SK-N-MC (cell line): ENCODE data around the gene CHFR.
"Not testable (repeated sequence)": the region's sequence is repeated elsewhere in the genome, so short reads cannot be mapped to it uniquely, and the experiment has no call there.

Experiments used
- DNase-seq: peaks from one replicate; pipeline ENCODE4 v3.0.0-alpha.2; 2011; ENCODE audit warnings: low read depth, low spot score
- H3K27ac ChIP-seq: fragments of 200-600 bp; sonication (generic); 2 replicates; pipeline ENCODE4 v1.5.1; 2016; ENCODE audit warnings: mixed run types
- H3K36me3 ChIP-seq: fragments of 200-600 bp; sonication (generic); 2 replicates; pipeline ENCODE4 v1.6.1; 2017; ENCODE audit warnings: antibody characterized with exemption, low read length, mixed read lengths; ENCODE audit not compliant: insufficient read depth
- H3K4me3 ChIP-seq: fragments of 200-600 bp; sonication (generic); 2 replicates; pipeline ENCODE4 v1.5.1; 2016
- H3K9ac ChIP-seq: fragments of 200-600 bp; sonication (generic); 2 replicates; pipeline ENCODE4 v1.8.0; 2017; ENCODE audit warnings: mixed run types, mixed read lengths; ENCODE audit not compliant: insufficient read length
- H3K9me3 ChIP-seq: fragments of 200-600 bp; sonication (generic); 2 replicates; pipeline ENCODE4 v1.6.1; 2017; ENCODE audit warnings: low read depth, mild to moderate bottlenecking, antibody characterized with exemption, low read length, moderate library complexity, mixed read lengths
- EZH2 ChIP-seq: fragments of 200-600 bp; sonication (generic); IDR thresholded peaks from one replicate; pipeline ENCODE4 v1.6.1; 2017; ENCODE audit warnings: antibody characterized with exemption
- FOXP2 ChIP-seq: optimal IDR thresholded peaks from 2 replicates; pipeline ENCODE3; 2011; ENCODE audit warnings: mild to moderate bottlenecking, moderate library complexity; ENCODE audit not compliant: insufficient read depth; ENCODE audit errors: extremely low read length, control extremely low read depth
- POLR2AphosphoS5 ChIP-seq: IDR thresholded peaks from 2 replicates; pipeline ENCODE4 v1.6.1; 2012; ENCODE audit warnings: mild to moderate bottlenecking, low read depth, low read length, borderline replicate concordance

Gene CHFR

DNA sequence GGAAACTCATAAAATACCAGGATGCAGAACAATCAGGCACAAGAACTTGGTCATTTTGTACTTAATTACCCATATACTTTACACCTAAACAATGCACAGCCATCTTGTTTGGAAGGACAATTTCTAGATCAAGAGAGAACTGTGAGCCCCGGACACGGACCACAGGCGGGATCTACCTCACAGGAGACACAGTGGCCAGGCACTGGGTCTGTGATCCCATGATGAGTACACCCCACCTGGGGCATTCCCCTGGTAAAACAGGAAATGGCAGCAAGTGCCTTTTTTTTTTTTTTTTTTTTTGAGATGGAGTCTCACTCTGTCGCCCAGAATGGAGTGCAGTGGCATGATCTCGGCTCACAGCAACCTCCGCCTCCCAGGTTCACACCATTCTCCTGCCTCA lies 74.0 kb downstream of the CHFR start:
- Histone ChIP-seq H3K9me3 (no peaks in the 10 kb centered on the region), H3K36me3 (peaks cover 32% of the 10 kb centered on the region)

GRCh38 chr12:132812631-132813305 lies 74.6 kb downstream of the CHFR start:
- TF ChIP-seq FOXP2 (no peak), POLR2AphosphoS5 (no peak), EZH2 (no peak)
- Histone ChIP-seq H3K9me3 (no peaks in the 10 kb centered on the region), H3K36me3 (peaks cover 36% of the 10 kb centered on the region), H3K27ac (no peak overlapping the region), H3K9ac (no peak overlapping the region), H3K4me3 (no peak overlapping the region)
- DNase-seq, result no peak

More for the DNA sequence above, 74.0 kb downstream of the CHFR start:
- Histone ChIP-seq H3K4me3 (no peak overlapping the region), H3K9ac (no peak overlapping the region), H3K27ac (no peak overlapping the region)
- no peak for DNase-seq
- TF ChIP-seq EZH2 (no peak), FOXP2 (no peak), POLR2AphosphoS5 (no peak)

- H3K27ac ChIP-seq, H3K4me3 ChIP-seq, DNase-seq, H3K9ac ChIP-seq, H3K9me3 ChIP-seq: not testable (repeated sequence)
- H3K36me3 ChIP-seq, result peaks cover 41% of the 10 kb centered on the region
Measured at GRCh38 chr12:132809391-132809790, 78.0 kb downstream of the CHFR start.

- Histone ChIP-seq H3K27ac (no peak overlapping the region), H3K4me3 (no peak overlapping the region), H3K36me3 (peaks cover 45% of the 10 kb centered on the region), H3K9ac (no peak overlapping the region), H3K9me3 (no peaks in the 10 kb centered on the region)
- DNase-seq, result no peak
- TF ChIP-seq EZH2, result no peak
- no peak for TF ChIP-seq FOXP2
- TF ChIP-seq POLR2AphosphoS5, result no peak
Measured at GRCh38 chr12:132807295-132808092, 79.9 kb downstream of the CHFR start.

- TF ChIP-seq POLR2AphosphoS5 (no peak), FOXP2 (no peak), EZH2 (no peak)
- Histone ChIP-seq H3K36me3 (peaks cover 45% of the 10 kb centered on the region), H3K9me3 (no peaks in the 10 kb centered on the region), H3K4me3 (no peak overlapping the region), H3K9ac (no peak overlapping the region), H3K27ac (no peak overlapping the region)
- no peak for DNase-seq
Measured at GRCh38 chr12:132806857-132807256, 80.5 kb downstream of the CHFR start.

GRCh38 chr12:132804426-132804861 lies 83.0 kb downstream of the CHFR start:
- Histone ChIP-seq H3K4me3 (no peak overlapping the region), H3K36me3 (peaks cover 61% of the 10 kb centered on the region), H3K9me3 (no peaks in the 10 kb centered on the region), H3K27ac (no peak overlapping the region), H3K9ac (no peak overlapping the region)
- DNase-seq, result no peak
- TF ChIP-seq POLR2AphosphoS5, result no peak
- no peak for TF ChIP-seq EZH2
- no peak for TF ChIP-seq FOXP2

DNA sequence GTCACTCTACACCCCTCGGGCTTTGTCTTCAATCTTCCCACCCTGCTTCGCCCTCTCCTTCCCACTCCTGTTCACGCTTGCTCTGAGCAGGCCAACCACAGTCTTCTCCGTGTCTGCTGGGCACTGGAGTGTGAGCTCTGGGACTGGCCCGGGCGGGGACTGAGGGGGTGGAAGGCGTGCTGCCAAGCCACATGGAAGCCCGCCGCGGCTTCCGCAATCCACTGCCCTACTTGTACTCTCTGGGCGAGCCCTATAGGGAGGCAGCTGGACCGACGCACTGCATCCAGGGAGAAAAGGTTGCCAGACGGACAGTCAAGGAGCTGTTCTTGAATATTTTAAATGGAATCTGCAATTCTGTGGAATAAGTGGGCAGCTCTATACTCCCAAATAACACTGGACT lies 83.5 kb downstream of the CHFR start:
- TF ChIP-seq POLR2AphosphoS5 (no peak), FOXP2 (no peak), EZH2 (no peak)
- no peak for DNase-seq
- Histone ChIP-seq H3K9ac (no peak overlapping the region), H3K4me3 (no peak overlapping the region), H3K36me3 (peaks cover 67% of the 10 kb centered on the region), H3K9me3 (no peaks in the 10 kb centered on the region), H3K27ac (no peak overlapping the region)

GRCh38 chr12:132803125-132803524 lies 84.3 kb downstream of the CHFR start:
- no peak for DNase-seq
- TF ChIP-seq POLR2AphosphoS5, result no peak
- TF ChIP-seq EZH2, result no peak
- no peak for TF ChIP-seq FOXP2
- no peak overlapping the region for H3K27ac ChIP-seq
- no peaks in the 10 kb centered on the region for H3K9me3 ChIP-seq
- H3K4me3 ChIP-seq, result no peak overlapping the region
- H3K9ac ChIP-seq, result no peak overlapping the region
- H3K36me3 ChIP-seq, result peaks cover 64% of the 10 kb centered on the region
